Measurements from ENCODE around the gene LMO3. TPM values are rescaled to one million over a fixed set of nuclear protein-coding genes. Genes with fewer than 3 reads are reported as not detected.

The LMO3 gene
- total RNA-seq = 0.53 to 0.69 TPM (median 0.61 TPM) in 3 replicates

DNA sequence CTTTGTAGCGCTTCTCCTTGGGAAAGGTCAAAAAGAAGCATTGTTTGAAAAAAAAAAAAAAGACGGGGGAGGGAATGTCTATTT, at the start of gene LMO3:
LMO3 (minus strand) TSS at position 46 of the 84 bp plus-strand sequence. CDS start 5,302 bp downstream, outside the sequence.
- H3K4me1 Mint-ChIP-seq = peaks cover 42% of the 10 kb centered on the region
- no peaks in the 10 kb centered on the region for H3K9me3 Mint-ChIP-seq
- H3K4me3 Mint-ChIP-seq = peak within 1 kb of the TSS; percentile 72
- H3K27ac Mint-ChIP-seq = no peak within 1 kb of the TSS
- peaks cover 97% of the 10 kb centered on the region for H3K27me3 Mint-ChIP-seq (ENCODE audit: low read depth)
- TF ChIP-seq, protein P1, sequence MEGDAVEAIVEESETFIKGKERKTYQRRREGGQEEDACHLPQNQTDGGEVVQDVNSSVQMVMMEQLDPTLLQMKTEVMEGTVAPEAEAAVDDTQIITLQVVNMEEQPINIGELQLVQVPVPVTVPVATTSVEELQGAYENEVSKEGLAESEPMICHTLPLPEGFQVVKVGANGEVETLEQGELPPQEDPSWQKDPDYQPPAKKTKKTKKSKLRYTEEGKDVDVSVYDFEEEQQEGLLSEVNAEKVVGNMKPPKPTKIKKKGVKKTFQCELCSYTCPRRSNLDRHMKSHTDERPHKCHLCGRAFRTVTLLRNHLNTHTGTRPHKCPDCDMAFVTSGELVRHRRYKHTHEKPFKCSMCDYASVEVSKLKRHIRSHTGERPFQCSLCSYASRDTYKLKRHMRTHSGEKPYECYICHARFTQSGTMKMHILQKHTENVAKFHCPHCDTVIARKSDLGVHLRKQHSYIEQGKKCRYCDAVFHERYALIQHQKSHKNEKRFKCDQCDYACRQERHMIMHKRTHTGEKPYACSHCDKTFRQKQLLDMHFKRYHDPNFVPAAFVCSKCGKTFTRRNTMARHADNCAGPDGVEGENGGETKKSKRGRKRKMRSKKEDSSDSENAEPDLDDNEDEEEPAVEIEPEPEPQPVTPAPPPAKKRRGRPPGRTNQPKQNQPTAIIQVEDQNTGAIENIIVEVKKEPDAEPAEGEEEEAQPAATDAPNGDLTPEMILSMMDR (IDR thresholded peaks at IDR 0.05; ENCODE audit: unreplicated experiment) = no peak
- DNase-seq (ENCODE audit: low spot score in 2 of 2, unreplicated experiment in 2 of 2) = no peak
- no peaks in the 10 kb centered on the region for H3K36me3 Mint-ChIP-seq

DNA sequence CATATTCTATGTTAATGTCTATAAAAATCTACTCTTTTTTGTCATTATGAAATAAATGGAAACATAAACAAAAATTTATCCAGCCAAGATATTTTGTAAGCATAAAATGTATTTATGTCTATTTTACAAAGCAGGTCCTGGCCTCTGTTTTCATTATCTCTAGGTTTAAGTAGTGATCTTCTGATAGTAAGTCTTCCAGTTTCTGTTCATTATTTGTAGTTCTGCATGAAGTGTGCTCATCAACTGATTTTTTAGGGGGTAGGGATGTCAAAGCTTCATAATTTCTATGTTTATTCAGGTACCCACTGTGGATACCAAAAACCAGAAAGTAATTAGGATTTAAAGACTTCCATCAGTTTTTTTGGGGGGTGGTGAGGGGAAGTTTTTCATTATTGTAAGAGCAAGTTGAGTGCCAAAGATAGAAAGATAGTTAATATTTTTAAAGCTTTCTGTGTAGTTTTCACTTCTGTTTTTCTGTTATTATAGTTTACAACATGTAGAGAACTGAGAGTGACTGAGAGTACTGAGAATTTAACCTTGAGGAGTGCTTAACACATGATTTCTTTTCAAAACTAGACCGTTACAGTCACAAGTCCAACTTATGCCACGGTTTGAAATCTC, 30.6 kb upstream of the LMO3 start:
- no peaks in the 10 kb centered on the region for H3K27me3 Mint-ChIP-seq (ENCODE audit: low read depth)
- H3K4me3 Mint-ChIP-seq = no peak overlapping the region
- no peaks in the 10 kb centered on the region for H3K36me3 Mint-ChIP-seq
- no peaks in the 10 kb centered on the region for H3K4me1 Mint-ChIP-seq
- TF ChIP-seq, protein P1 (IDR thresholded peaks at IDR 0.05; ENCODE audit: unreplicated experiment) = no peak
- no peak for DNase-seq (ENCODE audit: low spot score in 2 of 2, unreplicated experiment in 2 of 2)
- H3K9me3 Mint-ChIP-seq = peaks cover 6% of the 10 kb centered on the region
- H3K27ac Mint-ChIP-seq = no peak overlapping the region

DNA sequence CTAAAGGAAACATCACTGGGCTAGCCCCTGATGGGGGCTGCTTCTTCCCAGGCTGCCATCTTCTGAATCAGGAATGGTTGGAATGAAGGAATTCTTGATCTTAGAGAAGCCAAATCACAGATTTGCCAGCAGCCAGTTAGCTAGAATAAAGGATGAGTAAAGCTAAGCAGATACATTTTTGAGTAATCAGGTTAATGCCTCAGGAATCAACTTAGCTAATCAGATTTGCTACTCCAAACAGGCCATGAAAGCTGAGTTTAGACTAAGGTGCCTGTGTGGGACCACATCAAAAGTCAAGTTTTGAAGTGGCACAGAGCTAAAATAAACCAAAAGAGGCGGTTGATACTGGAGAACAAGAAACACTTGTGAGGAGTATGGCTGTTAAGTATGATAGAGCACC, 28.8 kb upstream of the LMO3 start:
- Mint-ChIP-seq H3K9me3 (peaks cover 2% of the 10 kb centered on the region), H3K27me3 (ENCODE audit: low read depth) (no peaks in the 10 kb centered on the region), H3K4me3 (no peak overlapping the region), H3K4me1 (no peaks in the 10 kb centered on the region), H3K36me3 (no peaks in the 10 kb centered on the region), H3K27ac (no peak overlapping the region)
- TF ChIP-seq, protein P1 (IDR thresholded peaks at IDR 0.05; ENCODE audit: unreplicated experiment) = no peak
- no peak for DNase-seq (ENCODE audit: low spot score in 2 of 2, unreplicated experiment in 2 of 2)

DNA sequence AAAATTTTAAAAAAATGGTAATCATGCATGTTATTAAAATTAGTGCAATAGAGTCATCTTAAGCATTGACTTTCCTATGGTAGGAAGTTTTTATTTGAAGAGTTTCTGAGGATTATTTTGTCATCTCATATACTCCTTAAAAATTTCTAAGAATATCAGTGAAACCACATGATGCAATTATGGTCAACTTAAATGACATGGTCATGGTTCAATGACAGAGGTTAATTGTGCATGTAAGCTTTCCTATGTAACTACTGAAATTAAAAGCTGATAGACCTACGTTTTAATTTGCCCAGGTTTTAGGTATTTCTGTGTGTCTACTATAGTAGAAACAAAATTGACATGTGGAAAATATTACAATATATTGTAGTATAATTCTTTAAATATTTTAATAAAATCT, 21.0 kb upstream of the LMO3 start:
- H3K27ac Mint-ChIP-seq = no peak overlapping the region
- no peak for DNase-seq (ENCODE audit: low spot score in 2 of 2, unreplicated experiment in 2 of 2)
- H3K4me1 Mint-ChIP-seq = no peaks in the 10 kb centered on the region
- no peak overlapping the region for H3K4me3 Mint-ChIP-seq
- no peaks in the 10 kb centered on the region for H3K9me3 Mint-ChIP-seq
- no peaks in the 10 kb centered on the region for H3K36me3 Mint-ChIP-seq
- no peaks in the 10 kb centered on the region for H3K27me3 Mint-ChIP-seq (ENCODE audit: low read depth)
- TF ChIP-seq, protein P1 (IDR thresholded peaks at IDR 0.05; ENCODE audit: unreplicated experiment) = no peak

DNA sequence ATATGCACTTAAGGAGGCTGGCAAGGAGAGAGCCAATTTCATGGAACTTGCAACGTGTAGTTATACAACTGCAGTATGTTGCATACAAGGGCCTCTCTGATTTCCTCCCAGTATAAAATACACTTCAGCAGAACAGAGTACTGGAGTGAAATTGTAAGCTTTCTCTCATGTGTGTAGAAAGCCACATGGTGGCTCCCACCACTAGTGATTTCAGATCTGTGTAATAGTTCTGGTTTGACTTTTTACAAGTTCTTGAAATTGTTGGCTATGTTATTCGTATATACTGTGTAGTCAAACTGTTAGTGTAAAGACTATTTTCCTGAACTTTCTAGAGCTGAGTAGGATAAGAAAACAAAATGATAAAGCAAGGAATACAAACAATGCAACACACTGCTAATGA, 16.4 kb upstream of the LMO3 start:
- H3K27ac Mint-ChIP-seq = no peak overlapping the region

More for the DNA sequence above, 16.4 kb upstream of the LMO3 start:
- Mint-ChIP-seq H3K4me1 (no peaks in the 10 kb centered on the region), H3K36me3 (no peaks in the 10 kb centered on the region), H3K27me3 (ENCODE audit: low read depth) (peaks cover 1% of the 10 kb centered on the region), H3K4me3 (no peak overlapping the region), H3K9me3 (peaks cover 4% of the 10 kb centered on the region)
- TF ChIP-seq, protein P1 (IDR thresholded peaks at IDR 0.05; ENCODE audit: unreplicated experiment) = no peak
- no peak for DNase-seq (ENCODE audit: low spot score in 2 of 2, unreplicated experiment in 2 of 2)

All from mesothelial cell of epicardium (in vitro differentiated cells).